GOT3 (cell line): ENCODE data around the gene PKD1.

Experiments used
- DNase-seq: peaks from one replicate; lab custom pipeline; 2025; ENCODE audit warnings: mixed read lengths; lab: John Stamatoyannopoulos, UW

The PKD1 gene

GRCh38 chr16:2074071-2074470 lies 61.6 kb downstream of the PKD1 start:
- DNase-seq: no peak

- no peak for DNase-seq
Measured at GRCh38 chr16:2072926-2073325, 62.8 kb downstream of the PKD1 start.

GRCh38 chr16:2071454-2072202 lies 64.1 kb downstream of the PKD1 start:
- no peak for DNase-seq

DNA sequence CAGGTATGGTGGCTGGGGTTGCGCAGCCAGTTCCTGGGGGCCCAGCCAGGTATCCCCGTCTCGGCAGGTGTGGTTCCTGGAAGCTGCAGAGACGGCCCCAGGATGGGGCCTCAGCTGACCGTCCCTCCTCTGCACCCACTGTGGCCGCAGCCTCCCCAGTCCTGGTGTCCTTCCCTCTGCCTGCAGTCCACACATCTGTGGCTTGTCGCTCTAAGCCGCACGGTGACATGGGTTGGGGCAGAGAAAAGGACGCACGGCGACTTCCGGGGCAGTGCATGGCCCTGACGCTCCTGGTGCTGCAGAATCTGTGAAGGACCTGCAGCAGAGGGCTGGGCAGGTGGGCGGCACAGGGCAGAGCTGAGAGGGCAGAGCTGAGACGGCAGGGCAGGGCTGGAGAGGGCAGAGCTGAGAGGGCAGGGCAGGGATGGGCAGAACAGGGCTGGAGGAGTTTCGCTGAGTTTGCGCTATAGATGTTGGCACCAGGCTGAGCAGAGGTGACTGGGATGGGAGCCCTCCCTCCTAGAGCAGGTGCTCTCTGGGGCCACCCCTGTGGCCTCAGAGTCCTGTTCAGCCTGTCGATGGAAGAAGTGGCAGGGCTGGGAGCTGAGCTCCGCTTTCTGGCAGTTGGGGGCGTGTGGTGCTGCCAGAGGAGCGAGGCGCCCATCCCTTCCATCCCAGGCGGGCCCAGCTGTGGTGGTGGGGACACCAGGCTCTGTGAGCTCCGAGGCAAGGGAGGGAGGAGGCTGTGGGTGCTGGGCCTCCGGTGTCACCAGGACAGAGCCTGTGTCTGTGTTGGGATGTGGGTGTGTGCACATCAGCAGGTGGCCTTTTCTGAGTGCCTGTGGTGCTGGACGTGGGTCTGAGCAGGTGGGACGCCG lies 64.9 kb downstream of the PKD1 start:
- DNase-seq: no peak

- no peak for DNase-seq
Measured at GRCh38 chr16:2066139-2066538, 69.6 kb downstream of the PKD1 start.

DNA sequence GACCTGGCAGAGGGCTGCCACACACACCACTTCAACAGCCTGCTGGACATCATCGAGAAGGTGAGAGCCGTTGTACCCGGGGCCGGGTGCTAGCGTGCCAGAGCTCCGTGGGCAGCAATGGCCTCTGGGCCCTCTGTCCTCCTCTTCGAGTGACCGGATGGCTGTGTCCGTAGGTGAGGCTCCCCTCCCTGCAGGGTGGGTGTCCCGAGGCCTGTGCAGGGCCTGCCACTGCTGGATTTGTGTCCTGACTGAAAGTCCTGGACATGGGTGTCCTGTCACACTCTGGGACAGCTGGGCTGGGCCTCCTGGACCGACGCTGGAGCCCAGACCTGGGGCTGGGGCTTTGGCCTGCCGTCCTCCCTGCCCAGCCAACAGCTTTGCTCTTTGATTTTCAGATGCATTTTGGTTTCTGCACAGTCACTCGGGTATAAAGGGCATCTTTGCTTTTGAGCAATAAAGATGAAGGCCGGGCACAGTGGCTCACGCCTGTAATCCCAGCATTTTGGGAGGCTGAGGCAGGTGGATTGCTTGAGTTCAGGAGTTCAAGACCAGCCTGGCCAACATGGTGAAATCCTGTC lies 71.2 kb downstream of the PKD1 start:
- no peak for DNase-seq

DNA sequence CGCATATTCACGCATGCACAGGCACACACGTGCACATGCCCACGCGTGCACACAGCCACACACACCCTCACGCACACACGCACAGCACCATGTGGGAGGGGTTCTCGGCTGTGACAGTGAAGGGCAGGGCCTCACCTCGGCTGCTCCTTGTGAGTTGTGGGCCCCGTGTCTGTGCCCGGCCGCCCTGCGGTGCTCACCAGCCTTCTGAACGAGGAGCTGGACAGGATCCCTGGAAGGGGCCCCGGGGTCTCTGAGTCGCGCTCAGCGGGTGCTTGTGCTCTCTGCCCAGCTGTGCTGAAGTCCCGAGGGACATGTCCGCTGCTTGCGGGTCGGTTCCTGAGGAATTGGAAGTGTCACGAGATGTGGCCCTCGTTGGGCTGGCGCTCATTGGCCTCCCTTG lies 71.8 kb downstream of the PKD1 start:
- DNase-seq: no peak

DNA sequence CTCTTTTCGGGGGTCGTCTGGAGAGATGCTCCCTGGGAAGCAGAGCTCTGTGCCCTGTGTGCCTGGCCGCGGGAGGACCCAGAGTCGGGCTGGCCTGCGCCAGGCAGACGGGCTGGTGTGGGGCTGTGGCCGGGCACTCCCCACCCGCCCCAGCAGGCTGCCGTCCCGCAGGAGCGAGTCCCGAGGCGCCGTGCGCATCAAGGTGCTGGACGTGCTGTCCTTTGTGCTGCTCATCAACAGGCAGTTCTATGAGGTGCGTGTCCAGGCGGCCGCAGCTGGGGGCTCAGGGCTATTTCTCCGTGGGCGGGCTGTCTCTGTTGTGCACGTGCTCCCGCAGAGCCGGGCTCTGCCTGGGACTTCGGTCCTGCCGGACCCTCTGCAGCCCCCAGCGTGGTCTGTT lies 72.9 kb downstream of the PKD1 start:
- no peak for DNase-seq

DNA sequence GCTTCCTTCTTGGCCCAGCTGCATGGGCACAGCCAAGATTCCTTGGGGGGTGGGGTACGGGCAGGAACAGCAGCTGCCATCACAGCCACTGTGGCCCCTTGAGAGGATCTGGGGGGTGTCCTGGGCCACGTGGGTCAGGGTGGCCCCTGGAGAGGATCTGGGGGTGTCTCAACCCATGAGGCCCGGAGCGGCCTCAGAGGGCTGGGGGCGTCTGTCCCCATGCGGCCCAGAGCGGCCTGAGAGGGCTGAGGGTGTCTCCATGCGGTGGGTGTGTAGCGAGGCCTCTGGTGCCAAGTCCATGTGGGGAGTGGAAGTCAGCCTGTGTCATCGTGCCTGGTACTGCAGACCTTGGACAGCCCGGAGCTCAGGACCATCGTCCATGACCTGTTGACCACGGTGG lies 74.2 kb downstream of the PKD1 start:
- no peak for DNase-seq

GRCh38 chr16:2061023-2061422 lies 74.7 kb downstream of the PKD1 start:
- DNase-seq: no peak

DNA sequence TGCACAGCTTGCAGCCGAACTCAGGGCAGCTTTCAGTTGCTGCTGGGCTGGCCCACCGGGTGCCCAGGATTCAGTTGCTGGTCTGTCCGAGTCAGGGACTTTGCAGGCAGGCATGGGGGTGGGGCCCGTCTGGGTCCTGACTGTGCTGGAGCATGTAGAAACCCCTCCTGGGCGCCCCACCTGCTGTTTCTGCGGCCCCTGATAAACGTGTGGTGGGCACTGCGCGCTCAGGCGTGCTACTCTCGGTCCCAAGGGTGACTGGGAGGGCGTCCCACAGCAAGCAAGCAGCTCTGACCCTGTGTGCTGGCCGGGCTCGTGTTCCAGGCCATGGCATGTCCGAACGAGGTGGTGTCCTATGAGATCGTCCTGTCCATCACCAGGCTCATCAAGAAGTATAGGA lies 75.4 kb downstream of the PKD1 start:
- no peak for DNase-seq

GRCh38 chr16:2058872-2059271 lies 76.8 kb downstream of the PKD1 start:
- no peak for DNase-seq

DNA sequence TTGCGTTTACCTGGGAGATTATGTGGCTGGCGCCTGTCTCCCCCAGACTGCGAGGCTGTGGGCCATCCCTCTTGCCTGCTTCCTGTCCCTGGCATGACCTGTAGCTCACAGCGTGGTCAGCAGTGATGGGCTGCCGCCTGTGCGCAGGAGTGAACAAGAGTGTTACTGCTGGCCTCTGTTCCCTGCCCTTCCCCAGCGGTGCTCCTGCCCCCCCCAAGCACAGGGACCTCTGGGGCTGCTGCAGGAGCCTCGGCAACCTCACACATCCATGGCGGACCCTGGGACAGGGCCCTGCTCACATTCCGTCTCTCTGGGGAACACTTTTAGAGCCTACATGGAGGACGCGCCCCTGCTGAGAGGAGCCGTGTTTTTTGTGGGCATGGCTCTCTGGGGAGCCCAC lies 77.3 kb downstream of the PKD1 start:
- no peak for DNase-seq

- DNase-seq: no peak
Measured at GRCh38 chr16:2057438-2057837, 78.3 kb downstream of the PKD1 start.

GRCh38 chr16:2056681-2057407 lies 78.9 kb downstream of the PKD1 start:
- no peak for DNase-seq

GRCh38 chr16:2056077-2056476 lies 79.6 kb downstream of the PKD1 start:
- DNase-seq: no peak

- DNase-seq: no peak
Measured at GRCh38 chr16:2054543-2055245, 81.0 kb downstream of the PKD1 start.

DNA sequence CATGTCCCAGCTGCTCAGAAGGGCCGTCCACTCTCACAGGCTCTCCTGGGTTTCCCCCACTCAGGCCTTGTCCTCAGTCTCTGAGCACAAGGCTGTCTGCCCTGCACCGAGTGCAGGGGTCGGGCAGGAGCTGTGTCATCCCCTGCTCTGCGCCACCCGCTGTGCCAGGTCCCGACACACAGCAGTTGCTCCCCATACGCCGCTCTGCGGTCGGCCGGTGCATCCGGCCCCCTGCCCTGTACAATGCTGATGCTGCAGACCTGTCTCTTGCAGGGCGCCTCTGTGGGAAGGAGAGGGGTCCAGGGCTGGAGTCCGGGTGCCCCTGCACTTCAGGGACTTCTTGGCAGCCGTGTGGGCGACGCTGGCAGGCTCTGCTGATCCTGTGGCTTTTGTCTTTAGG lies 81.8 kb downstream of the PKD1 start:
- DNase-seq: no peak

- no peak for DNase-seq
Measured at GRCh38 chr16:2053211-2053610, 82.5 kb downstream of the PKD1 start.

DNA sequence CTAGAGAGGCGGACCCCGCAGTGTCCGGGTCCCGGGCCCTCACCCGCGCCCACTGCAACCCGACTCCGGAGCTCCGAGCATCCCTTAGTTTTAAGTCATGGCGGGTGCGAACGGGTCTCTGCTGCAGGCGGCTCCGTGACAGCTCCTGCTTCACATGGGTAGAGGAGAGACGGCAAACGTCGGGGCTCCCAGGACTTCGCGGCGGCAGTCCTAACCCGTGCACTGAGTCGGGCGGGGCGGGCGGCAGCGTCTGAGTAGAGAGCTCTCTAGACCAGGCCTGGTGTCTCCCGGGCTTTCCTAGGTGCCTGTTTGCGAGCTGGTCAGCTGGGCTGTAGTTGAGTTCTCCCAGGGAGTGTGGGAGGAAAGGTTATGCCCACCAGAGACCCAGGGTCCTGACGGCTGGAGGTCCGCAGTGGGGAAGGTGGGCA lies 87.6 kb downstream of the PKD1 start:
- no peak for DNase-seq

GRCh38 chr16:2047330-2048115 lies 88.2 kb downstream of the PKD1 start, which contains the start of the genes NTHL1 and TSC2:
NTHL1 (minus strand) TSS chr16:2047834; CDS start chr16:2047823, 11 bp downstream.
TSC2 (plus strand) TSS chr16:2047985; CDS start chr16:2048616, 631 bp downstream.
- DNase-seq: peak; percentile 85
